HepG2 (cell line): ENCODE measurements around the gene HES7. TPM values are rescaled to one million over a fixed set of nuclear protein-coding genes. Genes with fewer than 3 reads are reported as not detected.

Source experiments
- ATAC-seq: fragments of 200-7000 bp; cut with Tn5 transposase; 3 replicates; pipeline ENCODE4 v1.9.1; 2020; ENCODE audit warnings: mild to moderate bottlenecking, moderate library complexity
- BruUV-seq: library from RNA; stranded (reverse); fragments of 400-500 nt; replicated peaks from 2 replicates; lab custom pipeline; 2021; lab: Mats Ljungman, UMichigan
- CTCF ChIA-PET: fragments of 300-600 bp; formaldehyde crosslinking; extraction: SDS; loops from one replicate; lab custom pipeline; 2021; ENCODE audit warnings: low total read pairs, inconsistent platforms, low intra/inter-chr PET ratio; lab: Yijun Ruan, JAX
- POLR2A ChIA-PET: fragments of 350-600 bp; sonication (Branson Sonifier 250); formaldehyde crosslinking; loops from one replicate; lab custom pipeline; 2020; ENCODE audit warnings: antibody characterized with exemption, inconsistent platforms; lab: Yijun Ruan, JAX
- DNase-seq: peaks from one replicate; pipeline ENCODE4 v3.0.0-alpha.2; 2015; ENCODE audit warnings: low spot score
- FAIRE-seq: peaks from 3 replicates; lab custom pipeline; 2011; peaks lifted over from hg19 to GRCh38; lab: Jason Lieb, UNC
- H2AFZ ChIP-seq: one replicate; pipeline ENCODE4 v1.6.1; 2011; ENCODE audit warnings: low read length, inconsistent platforms
- H3K27ac ChIP-seq: fragments of 300-600 bp; 3 replicates; pipeline ENCODE4 v1.8.0; 2011; ENCODE audit warnings: mixed run types, mild to moderate bottlenecking, mixed read lengths, low read length, inconsistent platforms; ENCODE audit not compliant: insufficient read depth; ENCODE audit errors: extremely low read length
- H3K27me3 ChIP-seq, 2 experiments: fragments of 200-600 bp in 1 of 2; 2 replicates in 1 of 2; 3 replicates in 1 of 2; pipeline versions ENCODE4 v1.6.0 to v1.8.0; 2011; ENCODE audit warnings: low read length in 2 of 2, mild to moderate bottlenecking in 2 of 2, moderate library complexity in 2 of 2, inconsistent platforms in 1 of 2; ENCODE audit not compliant: insufficient read depth in 2 of 2, control insufficient read depth in 1 of 2
- H3K36me3 ChIP-seq, 2 experiments: fragments of 200-600 bp in 1 of 2; replicated peaks in 1 of 2; 2 replicates in 1 of 2; 3 replicates in 1 of 2; pipeline versions ENCODE4 v1.5.1 to v1.8.0; 2011; ENCODE audit warnings: low read length in 2 of 2, inconsistent platforms in 1 of 2; ENCODE audit not compliant: insufficient read depth in 2 of 2, control insufficient read depth in 1 of 2
- H3K4me1 ChIP-seq: 2 replicates; pipeline ENCODE4 v1.5.1; 2012; ENCODE audit warnings: low read length, inconsistent platforms; ENCODE audit not compliant: insufficient read depth
- H3K4me2 ChIP-seq: 2 replicates; pipeline ENCODE4 v1.6.0; 2011; ENCODE audit warnings: low read depth, low read length, inconsistent platforms
- H3K4me3 ChIP-seq, 3 experiments: fragments of 200-600 bp in 1 of 3; sonication (generic), shearing (Covaris generic) in 1 of 3; replicated peaks in 1 of 3; 2 replicates each; pipeline ENCODE4 v1.5.1; 2011 to 2016; ENCODE audit warnings: low read length in 3 of 3, inconsistent platforms in 2 of 3, low read depth in 2 of 3, mild to moderate bottlenecking in 2 of 3, control low read depth in 1 of 3, mixed read lengths in 1 of 3; ENCODE audit not compliant: insufficient read depth in 1 of 3
- H3K79me2 ChIP-seq: one replicate; pipeline ENCODE4 v1.6.1; 2011; ENCODE audit warnings: low read length, inconsistent platforms; ENCODE audit not compliant: insufficient read depth
- H3K9ac ChIP-seq: 2 replicates; pipeline ENCODE4 v1.6.0; 2011; ENCODE audit warnings: mild to moderate bottlenecking, low read depth, low read length, inconsistent platforms; ENCODE audit not compliant: insufficient read depth
- H3K9me3 ChIP-seq: 2 replicates; pipeline ENCODE4 v1.5.1; 2012; ENCODE audit warnings: mild to moderate bottlenecking, low read length
- H4K20me1 ChIP-seq: 2 replicates; pipeline ENCODE4 v1.6.0; 2011; ENCODE audit warnings: inconsistent platforms, mild to moderate bottlenecking, low read length, moderate library complexity; ENCODE audit not compliant: insufficient read depth
- ELF3 ChIP-seq: IDR thresholded peaks from 2 replicates; pipeline ENCODE4 v1.6.1; 2016; ENCODE audit warnings: missing genetic modification reagents, missing compliant biosample characterization
- HDAC2 ChIP-seq: sonication (generic); formaldehyde crosslinking; IDR thresholded peaks from 2 replicates; pipeline ENCODE4 v1.4.0; 2020; ENCODE audit warnings: missing genetic modification reagents
- KAT2B ChIP-seq: fragments of 150-350 bp; IDR thresholded peaks from 2 replicates; pipeline ENCODE4 v1.6.1; 2014; ENCODE audit warnings: low read depth, low read length, borderline replicate concordance
- NR1H2 ChIP-seq: sonication (generic); formaldehyde crosslinking; IDR thresholded peaks from 2 replicates; pipeline ENCODE4 v1.8.1; 2022; ENCODE audit warnings: low read depth, missing genetic modification reagents, borderline replicate concordance
- PPARG ChIP-seq: conservative IDR thresholded peaks from 2 replicates; pipeline ENCODE4 v1.6.1; 2016; ENCODE audit warnings: missing biosample characterization, missing genetic modification reagents
- ZNF446 ChIP-seq: sonication (generic); formaldehyde crosslinking; IDR thresholded peaks from 2 replicates; pipeline ENCODE4 v1.5.0; 2020; ENCODE audit warnings: mild to moderate bottlenecking, missing genetic modification reagents
- WGBS: methylation state at CpG from one replicate; pipeline ENCODE4 v1.1.6; 2017; ENCODE audit warnings: low lambda C conversion rate; 5-methylcytosine and 5-hydroxymethylcytosine counted together
- in situ Hi-C: cut with HindIII; loops from 2 replicates; pipeline ENCODE4 v1.10.0; 2017; ENCODE audit warnings: low pct_unique_long_range_greater_than_20kb; ENCODE audit not compliant: extremely low pct_ligation_motif_present
- intact Hi-C: fragments of 100-400 bp; cut with micrococcal nuclease; formaldehyde crosslinking; loops from one replicate; pipeline ENCODE4 v1.10.0; 2022; ENCODE audit not compliant: unreplicated experiment
- polyA plus RNA-seq, 8 experiments: library from polyadenylated mRNA; depleted of rRNA in 3 of 8; stranded (reverse) in 7 of 8; unstranded in 1 of 8; fragments of >200 nt; fragmentation: Illumina TruSeq in 4 of 8; extraction: Trizol in 4 of 8; gene quantifications; 2 replicates each; pipeline versions ENCODE4 v1.2.1 to v1.2.3, GENCODE V29; 2011 to 2016; ENCODE audit warnings: low read depth in 4 of 8, missing spikeins in 1 of 8, mixed read lengths in 1 of 8; ENCODE audit not compliant: insufficient read depth in 1 of 8
- total RNA-seq, 5 experiments: library from RNA; depleted of rRNA; stranded (reverse); fragments of >200 nt; fragmentation: Illumina TruSeq; extraction: Trizol; gene quantifications; 2 replicates each; pipeline ENCODE4 v1.2.3, GENCODE V29; 2016; ENCODE audit warnings: low read depth in 1 of 5
- TF ChIP-seq, protein P1 (sequence below): sonication (generic); formaldehyde crosslinking; IDR thresholded peaks from 2 replicates; pipeline ENCODE4 v1.8.1; 2023; ENCODE audit warnings: mild to moderate bottlenecking, moderate library complexity, missing genetic modification reagents
- TF ChIP-seq, protein P2 (sequence below): sonication (generic); formaldehyde crosslinking; IDR thresholded peaks from 2 replicates; pipeline ENCODE4 v1.5.0; 2020; ENCODE audit warnings: missing genetic modification reagents

HES7 gene
- total and polyA plus RNA-seq, 2 of the 13 experiments (the other 11 are each of a cell fraction or from before 2014, with no cell fraction given), result not detected

GRCh38 chr17:8082292-8082691 is 41.6 kb downstream of the HES7 start (continued):
- TF ChIP-seq, protein P1, sequence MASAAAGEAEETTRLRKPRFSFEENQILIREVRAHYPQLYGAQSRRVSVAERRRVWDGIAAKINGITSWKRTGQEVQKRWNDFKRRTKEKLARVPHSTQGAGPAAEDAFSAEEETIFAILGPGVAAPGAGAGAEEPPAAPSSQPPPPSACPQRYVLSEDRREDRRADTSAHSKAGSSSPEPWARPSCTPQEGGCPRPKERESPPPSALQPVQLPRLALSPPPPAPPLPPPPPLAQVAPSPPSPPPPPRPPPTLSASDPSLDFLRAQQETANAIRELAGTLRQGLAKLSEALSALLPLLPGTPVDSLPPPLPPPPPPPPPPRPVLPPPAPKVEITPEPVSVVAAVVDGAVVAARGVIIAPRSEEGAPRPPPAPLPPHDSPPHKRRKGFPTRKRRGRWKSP (CRISPR knock-in tag), result no peak
- no peak for TF ChIP-seq KAT2B

DNA sequence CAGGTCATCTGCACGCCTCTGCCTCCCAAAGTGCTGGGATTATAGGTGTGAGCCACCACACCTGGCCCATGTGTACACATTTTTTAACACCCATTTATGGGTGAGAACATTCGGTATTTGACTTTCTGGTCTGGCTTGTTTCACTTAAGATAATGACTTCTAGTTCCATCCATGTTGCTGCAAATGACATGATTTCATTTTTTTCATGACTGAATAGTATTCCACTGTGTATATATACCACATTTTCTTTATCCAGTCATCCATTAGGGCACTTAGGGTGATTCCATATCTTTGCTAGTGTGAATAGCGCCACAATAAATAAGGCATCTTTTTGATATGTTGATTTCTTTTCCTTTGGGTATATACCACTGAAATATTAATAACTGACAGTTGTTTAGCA is 42.0 kb downstream of the HES7 start:
- peaks cover 7 to 46% of the 10 kb centered on the region in 2 experiments; a peak in 4 of 5 replicates for H3K27me3 ChIP-seq
- CTCF ChIA-PET, result interaction anchor here (1.3 kb wide), 1 partner anchor 29 kb away, joined by 4 read pairs; no protein-coding TSS in a partner anchor
- TF ChIP-seq HDAC2 (CRISPR knock-in tag) (no peak), ELF3 (CRISPR knock-in tag) (no peak), PPARG (CRISPR knock-in tag) (no peak), NR1H2 (CRISPR knock-in tag) (no peak), ZNF446 (CRISPR knock-in tag) (no peak)
- TF ChIP-seq, protein P2, sequence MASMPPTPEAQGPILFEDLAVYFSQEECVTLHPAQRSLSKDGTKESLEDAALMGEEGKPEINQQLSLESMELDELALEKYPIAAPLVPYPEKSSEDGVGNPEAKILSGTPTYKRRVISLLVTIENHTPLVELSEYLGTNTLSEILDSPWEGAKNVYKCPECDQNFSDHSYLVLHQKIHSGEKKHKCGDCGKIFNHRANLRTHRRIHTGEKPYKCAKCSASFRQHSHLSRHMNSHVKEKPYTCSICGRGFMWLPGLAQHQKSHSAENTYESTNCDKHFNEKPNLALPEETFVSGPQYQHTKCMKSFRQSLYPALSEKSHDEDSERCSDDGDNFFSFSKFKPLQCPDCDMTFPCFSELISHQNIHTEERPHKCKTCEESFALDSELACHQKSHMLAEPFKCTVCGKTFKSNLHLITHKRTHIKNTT (CRISPR knock-in tag), result no peak
- TF ChIP-seq, all 625 proteins: peak for 0
- POLR2A ChIA-PET, result no interaction called here
- Histone ChIP-seq H3K4me2 (no peak overlapping the region), H3K79me2 (no peaks in the 10 kb centered on the region), H3K4me1 (peaks cover 24% of the 10 kb centered on the region), H3K27ac (no peak overlapping the region), H3K4me3 (no peak overlapping the region), H4K20me1 (no peaks in the 10 kb centered on the region), H3K36me3 (no peaks in the 10 kb centered on the region), H3K9ac (no peak overlapping the region), H3K9me3 (no peaks in the 10 kb centered on the region), H2AFZ (no peak overlapping the region)
- intact Hi-C loops (loop anchor here (5.0 kb wide), 1 partner anchor 35 kb away; the partner anchor contains the start of gene ALOXE3), in situ Hi-C loops (no loop called here)
- DNase-seq (no peak), ATAC-seq (no peak), FAIRE-seq (no peak)
- 82% methylated on average over 3 of the region's 3 CpGs for WGBS
- BruUV-seq, result no TSS peak
